IPS-20b (cell line): ENCODE measurements around the gene SUGT1.
"Not testable (repeated sequence)": the region's sequence is repeated elsewhere in the genome, so short reads cannot be mapped to it uniquely, and the experiment has no call there.

Source experiments
- H3K27ac ChIP-seq: one replicate; pipeline ENCODE4 v1.5.1; 2013; ENCODE audit warnings: low read length
- H3K27me3 ChIP-seq: 2 replicates; pipeline ENCODE4 v1.6.1; 2013; ENCODE audit warnings: mild to moderate bottlenecking, low read length, inconsistent platforms; ENCODE audit not compliant: insufficient read depth
- H3K36me3 ChIP-seq: 2 replicates; pipeline ENCODE4 v1.6.1; 2013; ENCODE audit warnings: low read depth, mild to moderate bottlenecking, inconsistent platforms, low read length, moderate library complexity; ENCODE audit not compliant: insufficient read depth
- H3K4me1 ChIP-seq: 2 replicates; pipeline ENCODE4 v1.6.1; 2013; ENCODE audit warnings: mild to moderate bottlenecking, control low read depth, inconsistent platforms, low read length, moderate library complexity; ENCODE audit not compliant: insufficient read depth
- H3K4me3 ChIP-seq: 2 replicates; pipeline ENCODE4 v1.5.1; 2013; ENCODE audit warnings: mild to moderate bottlenecking, low read length, inconsistent platforms
- H3K9ac ChIP-seq: 2 replicates; pipeline ENCODE4 v1.6.1; 2013; ENCODE audit warnings: low read depth, mild to moderate bottlenecking, inconsistent platforms, low read length, moderate library complexity
- H3K9me3 ChIP-seq: 2 replicates; pipeline ENCODE4 v1.6.1; 2013; ENCODE audit warnings: mild to moderate bottlenecking, low read depth, low read length, inconsistent platforms; ENCODE audit not compliant: insufficient read depth

The SUGT1 gene

DNA sequence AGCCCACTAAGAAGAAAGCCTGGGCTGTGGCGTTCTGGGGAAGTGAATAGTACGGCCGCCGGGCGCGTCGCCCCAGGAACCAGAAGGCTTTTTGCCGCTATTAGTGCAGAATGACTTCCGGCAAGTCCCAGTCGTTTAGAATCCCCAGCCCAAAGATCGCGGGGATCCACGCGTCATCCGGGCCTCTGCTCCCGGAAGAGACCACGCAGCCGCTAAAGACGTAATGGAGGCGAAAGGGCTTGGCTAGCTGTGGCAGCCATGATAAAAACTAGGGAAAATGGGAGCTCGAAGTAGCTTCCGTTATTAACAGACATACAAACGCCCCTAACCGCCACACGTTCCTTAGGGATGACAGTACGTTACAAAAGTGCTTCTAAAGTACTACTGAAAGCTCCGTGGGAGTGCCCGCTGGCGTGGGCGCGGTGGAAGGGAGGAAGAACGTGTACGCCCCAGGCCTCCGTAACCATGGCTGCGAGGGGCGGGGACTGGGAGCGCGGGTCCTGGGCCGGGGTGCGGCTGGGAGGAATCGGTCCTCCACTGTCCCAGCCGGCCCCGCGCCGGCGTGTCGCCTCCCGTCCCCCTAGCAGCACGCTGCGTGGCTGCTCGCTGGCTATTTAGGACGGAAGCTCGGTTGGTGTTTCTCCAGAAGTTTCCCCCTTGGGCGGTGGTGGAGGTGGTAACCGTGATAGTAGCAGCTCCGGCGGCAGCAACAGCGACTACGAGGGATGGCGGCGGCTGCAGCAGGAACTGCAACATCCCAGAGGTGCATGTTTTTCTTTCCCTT is at the start of gene SUGT1:
Gene SUGT1, plus strand, starts transcription at position 641 of the 784 bp plus-strand sequence. Its CDS starts 85 bp downstream, at position 726.
- H3K36me3 ChIP-seq = peaks cover 42% of the 10 kb centered on the region

DNA sequence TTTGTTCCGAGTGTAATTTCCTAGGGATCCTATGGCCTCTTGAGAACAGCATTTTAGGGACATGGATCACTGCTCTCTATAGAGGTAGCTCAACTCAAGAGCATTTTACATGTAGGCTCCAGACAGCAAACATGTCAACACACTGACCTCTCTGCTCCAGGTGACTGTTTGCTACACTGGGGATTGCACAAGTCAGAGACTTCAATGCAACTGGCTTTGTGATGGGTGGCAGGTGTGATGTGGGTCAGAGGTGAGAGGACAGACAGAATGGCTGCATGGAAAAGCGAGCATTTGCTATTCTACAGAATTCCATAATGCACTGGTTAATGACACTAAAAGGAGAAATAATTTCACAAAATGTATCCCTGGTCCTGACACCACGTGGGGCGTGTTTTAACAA is 49.3 kb upstream of the SUGT1 start:
- not testable (repeated sequence) for H3K9ac ChIP-seq, H3K4me3 ChIP-seq, H3K36me3 ChIP-seq, H3K4me1 ChIP-seq, H3K9me3 ChIP-seq, H3K27ac ChIP-seq
- peaks cover 10% of the 10 kb centered on the region; the same call in 1 of the 2 replicates for H3K27me3 ChIP-seq

More for the DNA sequence above, at the start of gene SUGT1:
- peak within 1 kb of the TSS; percentile 98 for H3K9ac ChIP-seq
- 0 out of 2 replicates have a peak, but pooled peaks cover 2% of the 10 kb centered on the region for H3K4me1 ChIP-seq
- H3K4me3 ChIP-seq = peak within 1 kb of the TSS; percentile 92
- H3K27ac ChIP-seq = peak within 1 kb of the TSS; percentile 100
- H3K9me3 ChIP-seq = no peaks in the 10 kb centered on the region
- H3K27me3 ChIP-seq = no peaks in the 10 kb centered on the region

DNA sequence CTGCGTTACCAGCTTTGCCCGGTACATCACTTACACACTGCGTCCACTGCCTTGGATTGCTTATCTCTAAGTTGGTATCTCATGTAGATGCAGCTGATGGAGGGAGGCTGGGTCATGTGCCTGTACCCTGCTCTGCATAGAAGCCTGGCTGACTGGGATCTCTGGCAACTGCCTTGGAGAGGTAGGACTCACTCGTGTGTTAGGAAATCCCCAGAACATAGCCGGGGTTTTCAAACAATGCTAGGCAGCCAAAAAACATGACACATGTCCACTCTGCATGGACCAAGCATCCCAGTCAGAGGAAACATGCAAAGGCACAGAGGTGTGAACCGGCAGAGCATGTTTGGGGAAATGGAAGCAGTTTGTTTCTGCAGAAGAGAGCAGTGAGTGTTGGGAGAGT is 46.5 kb upstream of the SUGT1 start:
- not testable (repeated sequence) for H3K27me3 ChIP-seq, H3K4me1 ChIP-seq, H3K9me3 ChIP-seq, H3K4me3 ChIP-seq, H3K36me3 ChIP-seq, H3K27ac ChIP-seq, H3K9ac ChIP-seq

DNA sequence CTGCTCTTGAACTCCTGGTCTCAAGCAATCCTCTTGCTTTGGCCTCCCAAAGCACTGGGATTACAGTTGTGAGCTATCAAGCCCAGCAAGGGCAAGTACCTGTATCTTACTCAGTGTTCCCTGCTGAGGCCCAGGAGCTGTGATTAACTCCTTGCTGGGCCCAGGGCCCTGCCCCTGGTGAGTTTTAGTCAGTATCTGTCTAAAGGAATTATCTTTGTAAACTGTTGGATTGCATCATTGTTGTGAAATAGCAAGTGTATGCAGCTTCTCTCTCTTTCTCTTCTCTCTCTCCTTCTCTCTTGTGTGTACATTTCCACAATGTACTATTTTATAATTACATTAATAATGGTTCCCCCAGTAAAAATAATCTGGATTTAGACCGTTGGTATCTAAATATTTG is 45.8 kb upstream of the SUGT1 start:
- not testable (repeated sequence) for H3K27ac ChIP-seq, H3K9ac ChIP-seq, H3K36me3 ChIP-seq, H3K27me3 ChIP-seq, H3K9me3 ChIP-seq, H3K4me1 ChIP-seq, H3K4me3 ChIP-seq

DNA sequence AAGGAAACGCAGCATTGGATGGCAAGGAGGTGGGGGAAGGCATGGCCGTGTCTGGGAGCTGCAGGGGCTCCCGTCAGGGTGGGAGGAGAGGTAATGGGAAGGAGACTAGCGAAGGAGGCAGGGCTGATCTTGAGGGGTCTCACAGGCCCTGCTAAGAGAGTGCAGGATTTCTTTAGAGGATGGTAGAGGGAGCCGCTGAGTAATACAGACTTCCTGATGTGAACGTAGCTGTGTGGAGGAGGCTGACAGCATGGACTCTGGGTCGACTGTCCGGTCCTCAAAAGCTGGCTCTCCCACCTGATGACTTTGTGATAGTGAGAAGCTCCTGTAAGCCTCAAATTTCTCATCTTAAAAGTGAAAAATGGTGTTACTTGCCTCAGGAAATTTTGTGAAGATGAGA is 44.5 kb upstream of the SUGT1 start:
- not testable (repeated sequence) for H3K27me3 ChIP-seq, H3K9me3 ChIP-seq, H3K36me3 ChIP-seq, H3K9ac ChIP-seq, H3K27ac ChIP-seq, H3K4me3 ChIP-seq, H3K4me1 ChIP-seq

DNA sequence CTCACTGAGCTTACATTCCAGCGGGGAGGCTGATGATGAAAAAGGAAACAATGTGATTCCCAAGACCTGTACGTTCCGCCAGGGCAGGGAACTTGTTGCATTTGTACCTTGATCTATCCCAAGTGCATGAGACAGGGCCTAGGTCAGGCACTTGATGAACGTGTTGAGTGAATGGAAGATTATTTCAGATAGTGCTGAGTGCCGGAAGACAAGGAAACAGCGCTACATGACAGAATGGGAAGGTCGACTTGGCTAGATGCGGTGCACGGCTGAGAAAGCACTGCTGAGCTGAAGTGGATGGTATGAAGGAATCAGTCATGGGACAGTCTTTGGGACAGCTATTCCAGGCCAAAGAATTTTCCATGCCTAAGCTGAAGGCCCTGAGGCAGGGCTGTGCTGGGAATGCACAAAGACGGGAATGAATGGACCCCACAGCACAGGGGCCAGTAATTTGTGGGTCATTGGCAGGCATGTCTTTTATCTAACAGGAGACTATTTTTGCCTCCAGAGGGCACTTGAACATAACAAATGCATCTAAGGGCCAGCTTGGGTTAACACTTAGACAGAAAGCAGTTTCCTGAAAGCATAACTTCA is 43.5 kb upstream of the SUGT1 start:
- not testable (repeated sequence) for H3K27ac ChIP-seq, H3K27me3 ChIP-seq, H3K9ac ChIP-seq, H3K4me3 ChIP-seq, H3K9me3 ChIP-seq, H3K4me1 ChIP-seq, H3K36me3 ChIP-seq

DNA sequence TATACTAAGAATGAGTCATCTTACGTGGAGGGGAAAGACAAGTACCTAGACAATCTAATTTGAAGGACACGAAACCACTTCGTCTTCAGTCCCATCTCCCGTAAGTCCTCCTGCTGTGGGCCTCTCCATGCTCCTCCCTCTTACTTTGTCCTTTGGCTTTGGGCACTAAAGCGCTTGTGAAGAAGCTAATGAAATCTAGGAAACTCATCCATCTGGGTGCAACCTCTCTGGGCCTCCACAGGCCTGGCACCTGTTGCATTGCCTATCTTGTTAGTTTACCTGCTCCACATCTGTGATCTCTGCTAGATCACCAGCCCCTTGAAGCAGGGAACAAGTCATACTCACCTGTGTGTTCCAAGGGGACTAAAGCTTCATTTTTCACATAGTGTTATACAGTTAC is 42.5 kb upstream of the SUGT1 start:
- H3K9me3 ChIP-seq, H3K27me3 ChIP-seq, H3K27ac ChIP-seq, H3K4me3 ChIP-seq, H3K4me1 ChIP-seq, H3K9ac ChIP-seq, H3K36me3 ChIP-seq: not testable (repeated sequence)

DNA sequence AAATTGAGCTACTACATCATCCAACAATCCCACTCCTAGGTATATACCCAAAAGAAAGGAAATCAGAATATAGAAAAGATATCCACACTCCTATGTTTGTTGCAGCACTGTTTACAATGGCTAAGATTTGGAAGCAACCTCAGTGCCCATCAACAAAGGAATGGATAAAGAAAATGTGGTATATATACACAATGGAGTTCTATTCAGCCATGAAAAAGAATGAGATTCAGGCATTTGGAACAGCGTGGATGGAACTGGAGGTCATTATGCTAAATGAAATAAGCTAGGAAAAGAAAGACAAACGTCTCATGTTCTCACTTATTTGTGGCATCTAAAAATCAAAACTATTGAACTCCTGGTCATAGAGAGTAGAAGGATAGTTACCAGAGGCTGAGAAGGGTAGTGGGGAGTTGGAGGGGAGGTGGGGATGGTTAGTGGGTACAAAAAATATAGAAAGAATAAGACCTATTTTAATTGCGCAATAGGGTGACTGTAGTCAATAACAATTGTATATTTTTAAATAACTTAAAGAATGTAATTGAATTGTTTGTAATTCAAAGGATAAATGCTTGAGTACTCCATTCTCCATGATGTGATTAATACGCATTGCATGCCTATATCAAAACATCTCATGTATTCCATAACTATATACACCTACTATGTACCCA is 37.4 kb upstream of the SUGT1 start:
- H3K27me3 ChIP-seq = no peaks in the 10 kb centered on the region
- H3K9me3 ChIP-seq = no peaks in the 10 kb centered on the region
- H3K4me1 ChIP-seq = 0 out of 2 replicates have a peak, but pooled peaks cover 1% of the 10 kb centered on the region
- H3K9ac ChIP-seq = no peak overlapping the region
- no peak overlapping the region for H3K27ac ChIP-seq
- H3K36me3 ChIP-seq = no peaks in the 10 kb centered on the region
- H3K4me3 ChIP-seq = no peak overlapping the region

DNA sequence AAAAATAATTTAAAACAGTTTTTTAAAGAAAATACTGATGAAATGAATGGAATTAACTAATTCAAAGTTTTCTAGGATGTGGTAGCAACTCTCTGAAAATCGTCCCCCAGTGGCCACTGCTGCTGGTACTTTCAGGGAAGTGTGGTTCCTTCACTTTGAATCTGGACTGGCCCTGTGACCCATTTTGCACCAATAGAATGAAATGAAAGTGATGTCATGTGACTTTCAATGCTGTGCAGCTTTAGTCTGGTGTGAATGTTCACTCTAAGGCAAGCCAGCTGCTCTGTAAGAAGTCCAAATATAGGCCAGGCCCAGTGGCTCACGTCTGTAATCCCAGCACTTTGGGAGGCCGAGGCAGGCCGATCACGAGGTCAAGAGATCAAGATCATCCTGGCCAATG is 36.8 kb upstream of the SUGT1 start:
- Histone ChIP-seq H3K27me3 (no peaks in the 10 kb centered on the region), H3K4me1 (0 out of 2 replicates have a peak, but pooled peaks cover 2% of the 10 kb centered on the region), H3K36me3 (no peaks in the 10 kb centered on the region), H3K27ac (no peak overlapping the region), H3K9me3 (no peaks in the 10 kb centered on the region), H3K4me3 (no peak overlapping the region), H3K9ac (no peak overlapping the region)

DNA sequence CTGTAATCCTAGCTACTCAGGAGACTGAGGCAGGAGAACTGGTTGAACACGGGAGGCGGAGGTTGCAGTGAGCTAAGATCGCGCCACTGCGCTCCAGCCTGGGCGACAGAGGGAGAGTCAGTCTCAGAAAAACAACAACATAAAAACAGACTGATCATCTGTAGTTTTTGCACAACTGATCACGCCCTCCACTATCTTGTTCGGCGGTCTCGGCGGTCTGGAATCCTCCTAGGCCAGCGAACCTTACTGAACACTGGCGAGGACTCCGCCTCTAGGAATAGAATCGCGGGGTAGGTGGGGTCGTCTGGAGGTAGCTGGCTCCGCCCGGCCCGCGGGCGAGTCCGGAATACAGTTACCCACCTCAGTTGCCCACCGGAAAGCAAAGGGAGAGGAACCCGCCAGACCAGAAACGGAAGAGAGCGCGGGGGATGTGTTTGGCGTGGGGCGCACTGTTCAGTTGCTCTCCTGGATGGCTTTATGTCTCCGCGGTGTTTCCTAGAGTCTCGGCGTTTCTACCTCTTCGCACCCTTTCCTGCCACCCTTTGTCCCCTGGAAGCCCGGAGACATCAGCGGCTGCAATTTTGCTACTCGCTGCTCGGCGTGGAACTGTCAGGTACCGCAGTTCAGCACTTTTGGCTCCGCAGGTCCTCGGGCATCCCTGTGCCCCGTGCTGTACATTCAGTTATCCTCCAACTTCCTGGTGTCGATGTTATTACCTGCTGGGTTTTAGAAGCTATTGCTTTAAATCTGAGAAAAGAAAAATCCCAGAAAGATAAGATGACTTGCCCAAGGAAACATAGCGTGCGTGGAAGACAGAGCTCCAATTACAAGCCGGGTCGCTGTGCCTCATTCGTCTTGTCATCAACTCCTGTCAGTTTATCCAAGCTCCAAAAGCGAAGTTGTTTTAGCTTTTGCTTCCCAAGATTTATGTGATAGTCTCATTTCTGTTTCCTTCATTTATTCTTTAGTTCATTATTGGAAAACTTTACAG is 35.3 kb upstream of the SUGT1 start:
- no peak overlapping the region for H3K27ac ChIP-seq
- 0 out of 2 replicates have a peak, but pooled peaks cover 2% of the 10 kb centered on the region for H3K4me1 ChIP-seq

DNA sequence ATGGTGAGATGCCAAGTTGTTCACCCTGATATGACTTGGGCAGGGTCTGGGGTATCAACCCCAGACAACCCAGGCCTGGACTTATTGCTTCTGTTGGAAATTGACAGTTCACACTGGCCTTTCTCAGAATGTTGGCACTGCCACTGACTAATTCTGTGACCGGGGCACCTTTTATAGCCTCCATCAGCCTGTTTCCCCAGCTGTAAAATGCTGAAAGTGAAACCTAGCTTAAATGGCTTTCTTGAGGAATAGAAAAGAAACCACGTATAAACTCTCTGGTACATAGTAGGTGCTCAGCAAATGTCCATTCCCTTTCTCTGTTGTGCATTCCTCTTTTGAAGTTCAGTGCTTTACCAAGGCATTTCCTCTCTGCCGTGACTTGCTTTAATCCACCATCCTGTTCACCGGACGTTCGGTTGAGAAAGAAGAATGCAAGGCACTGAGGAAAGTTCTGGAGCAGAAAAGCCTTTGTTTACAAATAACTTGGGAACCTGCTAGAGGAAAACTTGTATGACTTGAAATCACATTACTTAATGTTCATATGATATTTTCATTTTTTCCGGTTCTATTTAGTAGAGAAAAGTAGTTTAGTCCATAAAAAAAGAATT is 21.4 kb upstream of the SUGT1 start:
- not testable (repeated sequence) for H3K9me3 ChIP-seq, H3K27ac ChIP-seq, H3K4me3 ChIP-seq

More for the DNA sequence above, 35.3 kb upstream of the SUGT1 start:
- Histone ChIP-seq H3K4me3 (peak overlapping the region; percentile 98), H3K9ac (peak overlapping the region; percentile 85; the same call in 1 of the 2 replicates), H3K36me3 (no peaks in the 10 kb centered on the region), H3K9me3 (no peaks in the 10 kb centered on the region), H3K27me3 (no peaks in the 10 kb centered on the region)

More for the DNA sequence above, 21.4 kb upstream of the SUGT1 start:
- H3K9ac ChIP-seq, H3K4me1 ChIP-seq, H3K27me3 ChIP-seq: not testable (repeated sequence)
- peaks cover 27% of the 10 kb centered on the region for H3K36me3 ChIP-seq
